Fibroblast of lung (primary cell): ENCODE results near the gene CLCNKB. TPM values are rescaled to one million over a fixed set of nuclear protein-coding genes. Genes with fewer than 3 reads are reported as not detected.

Experiments
- DNase-seq, 2 donors: peaks; one replicate each; pipeline versions ENCODE4 v3.0.0 to v3.0.0-alpha.2; 2010; ENCODE audit warnings: low read depth in 2 of 2
- H2AFZ ChIP-seq: 2 replicates; pipeline ENCODE4 v1.5.1; 2012; ENCODE audit warnings: low read length, control low read depth, inconsistent platforms
- H3K27ac ChIP-seq: 2 replicates; pipeline ENCODE4 v1.5.1; 2011; ENCODE audit warnings: low read length, control low read depth; ENCODE audit not compliant: insufficient read depth
- H3K27me3 ChIP-seq: 2 replicates; pipeline ENCODE4 v1.5.1; 2011; ENCODE audit warnings: mild to moderate bottlenecking, low read length; ENCODE audit not compliant: control insufficient read depth, insufficient read depth
- H3K36me3 ChIP-seq: 2 replicates; pipeline ENCODE4 v1.5.1; 2011; ENCODE audit warnings: low read length; ENCODE audit not compliant: control insufficient read depth, insufficient read depth
- H3K4me1 ChIP-seq: 2 replicates; pipeline ENCODE4 v1.5.1; 2011; ENCODE audit warnings: low read length; ENCODE audit not compliant: control insufficient read depth, insufficient read depth; ENCODE audit errors: extremely low read depth
- H3K4me2 ChIP-seq: 2 replicates; pipeline ENCODE4 v1.5.1; 2011; ENCODE audit warnings: low read length, control low read depth; ENCODE audit not compliant: insufficient read depth; ENCODE audit errors: extremely low read depth
- H3K4me3 ChIP-seq, 4 experiments: fragments of 200-600 bp in 1 of 4; sonication (generic) in 1 of 4; replicated peaks in 1 of 4; 2 replicates each; pipeline ENCODE4 v1.5.1; 2011 to 2016; ENCODE audit warnings: low read length in 4 of 4, low read depth in 3 of 4, mild to moderate bottlenecking in 3 of 4, control low read depth in 2 of 4, inconsistent platforms in 1 of 4, mixed read lengths in 1 of 4; ENCODE audit not compliant: insufficient read depth in 1 of 4; ENCODE audit errors: control extremely low read depth in 1 of 4
- H3K79me2 ChIP-seq: 2 replicates; pipeline ENCODE4 v1.5.1; 2012; ENCODE audit warnings: mild to moderate bottlenecking, low read length, inconsistent platforms; ENCODE audit not compliant: control insufficient read depth, insufficient read depth
- H3K9ac ChIP-seq: 2 replicates; pipeline ENCODE4 v1.5.1; 2011; ENCODE audit warnings: mild to moderate bottlenecking, low read length, control low read depth; ENCODE audit not compliant: insufficient read depth
- H3K9me3 ChIP-seq: 2 replicates; pipeline ENCODE4 v1.5.1; 2012; ENCODE audit warnings: low read depth, low read length; ENCODE audit not compliant: control insufficient read depth, insufficient read depth
- H4K20me1 ChIP-seq: 2 replicates; pipeline ENCODE4 v1.5.1; 2011; ENCODE audit warnings: low read length; ENCODE audit not compliant: control insufficient read depth, insufficient read depth; ENCODE audit errors: extremely low read depth
- CTCF ChIP-seq, 2 donors: IDR thresholded peaks in 1 of 2; conservative IDR thresholded peaks in 1 of 2; 1 replicate in 1 of 2; 2 replicates in 1 of 2; pipeline ENCODE4 v1.5.1; 2011 to 2012; ENCODE audit warnings: low read length in 2 of 2, control low read depth in 1 of 2, inconsistent platforms in 1 of 2, low read depth in 1 of 2, mild to moderate bottlenecking in 1 of 2
- EZH2 ChIP-seq: IDR thresholded peaks from 2 replicates; pipeline ENCODE4 v1.5.1; 2012; ENCODE audit warnings: low read length, control low read depth, mild to moderate bottlenecking; ENCODE audit errors: missing control alignments
- polyA plus RNA-seq, 2 donors: library from polyadenylated mRNA; depleted of rRNA in 1 of 2; stranded (reverse) in 1 of 2; unstranded in 1 of 2; fragments of >200 nt; gene quantifications; 2 replicates each; pipeline ENCODE4 v1.2.1, GENCODE V29; 2011 to 2012; ENCODE audit warnings: missing spikeins in 1 of 2
- total RNA-seq: library from RNA; depleted of rRNA; stranded (reverse); fragments of >200 nt; gene quantifications from 2 replicates; pipeline ENCODE4 v1.2.1, GENCODE V29; 2014

CLCNKB gene
- total and polyA plus RNA-seq, 2 donors (not counting 1 experiment from before 2014, with no cell fraction given) = 0.09 to 0.33 TPM

DNA sequence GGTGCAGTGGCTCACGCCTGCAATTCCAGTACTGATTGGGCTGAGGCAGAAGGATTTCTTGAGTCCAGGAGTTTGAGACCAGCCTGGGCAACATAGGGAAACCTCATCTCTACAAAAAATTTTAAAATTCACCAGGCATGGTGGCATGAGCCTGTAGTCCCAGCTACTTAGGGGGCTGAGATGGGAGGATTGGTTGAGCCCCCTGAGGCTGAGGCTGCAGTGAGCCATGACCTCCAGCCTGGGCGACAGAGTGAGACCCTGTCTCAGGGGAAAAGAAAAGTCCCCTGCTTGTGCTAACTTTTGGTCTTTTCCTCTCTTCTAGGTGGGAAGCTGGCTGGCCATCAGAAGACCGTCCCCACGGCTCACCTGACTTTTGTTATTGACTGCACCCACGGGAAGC is 38.0 kb upstream of the CLCNKB start:
- Histone ChIP-seq H3K9ac (no peak overlapping the region), H3K4me2 (no peak overlapping the region), H4K20me1 (no peaks in the 10 kb centered on the region), H3K9me3 (no peaks in the 10 kb centered on the region), H3K27me3 (no peaks in the 10 kb centered on the region), H3K79me2 (no peaks in the 10 kb centered on the region), H3K36me3 (no peaks in the 10 kb centered on the region), H3K27ac (no peak overlapping the region), H3K4me1 (no peaks in the 10 kb centered on the region), H3K4me3 (no peak overlapping the region), H2AFZ (no peak overlapping the region)
- no peak for TF ChIP-seq EZH2
- no peak for TF ChIP-seq CTCF (conservative IDR thresholded peaks at IDR 0.05 in 1 of 2, IDR thresholded peaks at IDR 0.05 in 1 of 2; ENCODE audit: low read depth in 1 of 2, low read length in 2 of 2)
- DNase-seq = no peak

DNA sequence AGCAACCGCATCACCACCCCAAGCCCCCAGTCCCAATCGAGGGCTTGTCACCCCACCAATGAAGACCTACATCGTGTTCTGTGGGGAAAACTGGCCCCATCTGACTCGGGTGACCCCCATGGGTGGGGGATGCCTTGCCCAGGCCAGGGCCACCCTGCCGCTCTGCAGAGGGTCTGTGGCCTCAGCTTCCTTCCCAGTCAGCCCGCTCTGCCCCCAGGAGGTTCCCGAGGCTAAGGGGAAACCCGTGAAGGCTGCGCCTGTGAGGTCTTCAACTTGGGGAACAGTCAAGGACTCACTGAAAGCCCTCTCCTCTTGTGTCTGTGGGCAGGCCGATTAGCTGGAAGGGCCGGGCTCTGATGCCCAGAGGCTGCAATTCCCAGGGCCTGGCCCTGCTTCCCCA is 37.6 kb upstream of the CLCNKB start:
- H3K4me1 ChIP-seq = no peaks in the 10 kb centered on the region
- H2AFZ ChIP-seq = no peak overlapping the region
- no peak overlapping the region for H3K4me3 ChIP-seq
- H3K9ac ChIP-seq = no peak overlapping the region
- no peak for DNase-seq
- H3K4me2 ChIP-seq = no peak overlapping the region
- no peaks in the 10 kb centered on the region for H3K9me3 ChIP-seq
- H3K27ac ChIP-seq = no peak overlapping the region
- H3K27me3 ChIP-seq = no peaks in the 10 kb centered on the region
- no peaks in the 10 kb centered on the region for H3K36me3 ChIP-seq
- H4K20me1 ChIP-seq = no peaks in the 10 kb centered on the region
- H3K79me2 ChIP-seq = no peaks in the 10 kb centered on the region
- no peak for TF ChIP-seq CTCF (conservative IDR thresholded peaks at IDR 0.05 in 1 of 2, IDR thresholded peaks at IDR 0.05 in 1 of 2; ENCODE audit: low read depth in 1 of 2, low read length in 2 of 2)
- no peak for TF ChIP-seq EZH2

GRCh38 chr1:16006552-16007485 is 36.8 kb upstream of the CLCNKB start:
- Histone ChIP-seq H3K36me3 (no peaks in the 10 kb centered on the region), H2AFZ (no peak overlapping the region), H4K20me1 (no peaks in the 10 kb centered on the region), H3K4me3 (no peak overlapping the region), H3K4me2 (no peak overlapping the region), H3K9ac (no peak overlapping the region), H3K4me1 (no peaks in the 10 kb centered on the region), H3K9me3 (no peaks in the 10 kb centered on the region), H3K27me3 (no peaks in the 10 kb centered on the region), H3K79me2 (no peaks in the 10 kb centered on the region), H3K27ac (no peak overlapping the region)
- TF ChIP-seq EZH2 = no peak
- peak in 1 of 2 donors; percentile 13 for TF ChIP-seq CTCF (conservative IDR thresholded peaks at IDR 0.05 in 1 of 2, IDR thresholded peaks at IDR 0.05 in 1 of 2; ENCODE audit: low read depth in 1 of 2, low read length in 2 of 2)
- DNase-seq = peak; percentile 10 to 17
